IMR-90 (cell line): ENCODE measurements around the gene TMEM176A. TPM values are rescaled to one million over a fixed set of nuclear protein-coding genes. Genes with fewer than 3 reads are reported as not detected.

Source experiments
- ATAC-seq: fragments of 200-7000 bp; cut with Tn5 transposase; 2 replicates; pipeline ENCODE4 v1.9.1; 2020; ENCODE audit warnings: low read depth, mild to moderate bottlenecking, moderate library complexity
- BruUV-seq: library from RNA; stranded (reverse); fragments of 400-500 nt; replicated peaks from 2 replicates; lab custom pipeline; 2021; lab: Mats Ljungman, UMichigan
- CTCF ChIA-PET: fragments of 300-600 bp; formaldehyde crosslinking; extraction: SDS; loops from one replicate; lab custom pipeline; 2021; ENCODE audit warnings: antibody characterized with exemption; lab: Yijun Ruan, JAX
- POLR2A ChIA-PET: fragments of 300-600 bp; sonication (Branson Sonifier 250); formaldehyde crosslinking; loops from one replicate; lab custom pipeline; 2022; ENCODE audit warnings: antibody characterized with exemption; ENCODE audit not compliant: unreplicated experiment; lab: Charles Lee
- DNase-seq: peaks from one replicate; pipeline ENCODE4 v3.0.0; 2013
- H2AFZ ChIP-seq: replicated peaks from 2 replicates; pipeline ENCODE3; 2013; ENCODE audit warnings: low read length, mild to moderate bottlenecking; ENCODE audit not compliant: poor library complexity
- H2AK5ac ChIP-seq: 2 replicates; pipeline ENCODE4 v1.6.1; 2013; ENCODE audit warnings: low read depth, low read length, inconsistent platforms
- H2AK9ac ChIP-seq: replicated peaks from 2 replicates; pipeline ENCODE3; 2013; ENCODE audit warnings: mild to moderate bottlenecking, low read depth, low read length, moderate library complexity; ENCODE audit not compliant: poor library complexity
- H2BK120ac ChIP-seq: 2 replicates; pipeline ENCODE4 v1.6.1; 2013; ENCODE audit warnings: low read depth, low read length, inconsistent platforms
- H2BK15ac ChIP-seq: 3 replicates; pipeline ENCODE4 v1.6.1; 2013; ENCODE audit warnings: low read depth, low read length, inconsistent platforms
- H2BK20ac ChIP-seq: 2 replicates; pipeline ENCODE4 v1.6.1; 2013; ENCODE audit warnings: low read depth, mild to moderate bottlenecking, inconsistent platforms, low read length, moderate library complexity
- H2BK5ac ChIP-seq: 2 replicates; pipeline ENCODE4 v1.6.1; 2013; ENCODE audit warnings: mild to moderate bottlenecking, low read depth, low read length, inconsistent platforms; ENCODE audit not compliant: poor library complexity, severe bottlenecking
- H3K14ac ChIP-seq: replicated peaks from 2 replicates; pipeline ENCODE4 v1.6.1; 2013; ENCODE audit warnings: low read depth, low read length, inconsistent platforms
- H3K18ac ChIP-seq: 2 replicates; pipeline ENCODE4 v1.6.1; 2013; ENCODE audit warnings: low read depth, low read length, control low read depth
- H3K23ac ChIP-seq: 2 replicates; pipeline ENCODE4 v1.6.1; 2013; ENCODE audit warnings: low read depth, low read length, inconsistent platforms
- H3K27ac ChIP-seq: 2 replicates; pipeline ENCODE4 v1.5.1; 2013; ENCODE audit warnings: mild to moderate bottlenecking, control low read depth, low read length; ENCODE audit not compliant: insufficient read depth
- H3K27me3 ChIP-seq: 2 replicates; pipeline ENCODE4 v1.6.1; 2013; ENCODE audit warnings: low read length; ENCODE audit not compliant: control insufficient read depth, insufficient read depth
- H3K36me3 ChIP-seq: 2 replicates; pipeline ENCODE4 v1.6.1; 2013; ENCODE audit warnings: low read length, mixed read lengths; ENCODE audit not compliant: control insufficient read depth, insufficient read depth
- H3K4ac ChIP-seq: 2 replicates; pipeline ENCODE4 v1.6.1; 2013; ENCODE audit warnings: low read depth, low read length, inconsistent platforms
- H3K4me1 ChIP-seq: 2 replicates; pipeline ENCODE4 v1.6.1; 2013; ENCODE audit warnings: low read length, mixed read lengths; ENCODE audit not compliant: control insufficient read depth, insufficient read depth
- H3K4me2 ChIP-seq: 2 replicates; pipeline ENCODE4 v1.6.1; 2013; ENCODE audit warnings: low read depth, mild to moderate bottlenecking, control low read depth, low read length, moderate library complexity
- H3K4me3 ChIP-seq: 2 replicates; pipeline ENCODE4 v1.5.1; 2013; ENCODE audit warnings: low read depth, mild to moderate bottlenecking, control low read depth, low read length, moderate library complexity; ENCODE audit not compliant: insufficient read depth
- H3K56ac ChIP-seq: 2 replicates; pipeline ENCODE4 v1.6.1; 2013; ENCODE audit warnings: low read length, inconsistent platforms; ENCODE audit not compliant: insufficient read depth; ENCODE audit errors: extremely low read depth
- H3K79me1 ChIP-seq, 2 experiments: 2 replicates each; pipeline ENCODE4 v1.6.1; 2013; ENCODE audit warnings: low read length in 2 of 2, inconsistent platforms in 1 of 2, low read depth in 1 of 2
- H3K9ac ChIP-seq: 2 replicates; pipeline ENCODE4 v1.6.1; 2013; ENCODE audit warnings: low read depth, low read length, control low read depth
- H3K9me1 ChIP-seq: 2 replicates; pipeline ENCODE4 v1.6.1; 2013; ENCODE audit warnings: low read length, inconsistent platforms; ENCODE audit not compliant: insufficient read depth
- H3K9me3 ChIP-seq: 2 replicates; pipeline ENCODE4 v1.6.1; 2013; ENCODE audit warnings: low read length; ENCODE audit not compliant: control insufficient read depth, insufficient read depth
- H4K20me1 ChIP-seq: 2 replicates; pipeline ENCODE4 v1.6.1; 2013; ENCODE audit warnings: low read length, inconsistent platforms; ENCODE audit not compliant: insufficient read depth
- H4K5ac ChIP-seq: 2 replicates; pipeline ENCODE4 v1.6.1; 2013; ENCODE audit warnings: mild to moderate bottlenecking, low read depth, low read length, control low read depth
- H4K8ac ChIP-seq, 2 experiments: 2 replicates each; pipeline ENCODE4 v1.6.1; 2013; ENCODE audit warnings: low read depth in 2 of 2, low read length in 2 of 2, control low read depth in 1 of 2, inconsistent platforms in 1 of 2
- H4K91ac ChIP-seq: 2 replicates; pipeline ENCODE4 v1.6.1; 2013; ENCODE audit warnings: low read depth, low read length, inconsistent platforms; ENCODE audit not compliant: insufficient read depth
- BHLHE40 ChIP-seq: fragments of 150-350 bp; IDR thresholded peaks from 2 replicates; pipeline ENCODE4 v1.6.1; 2016; ENCODE audit warnings: mild to moderate bottlenecking, low read depth, low read length
- CEBPB ChIP-seq: IDR thresholded peaks from 2 replicates; pipeline ENCODE4 v1.6.1; 2012; ENCODE audit warnings: low read depth, low read length, improper control_type of control experiment
- CHD1 ChIP-seq: IDR thresholded peaks from 2 replicates; pipeline ENCODE4 v1.6.1; 2012; ENCODE audit warnings: low read depth, low read length, improper control_type of control experiment
- MAZ ChIP-seq: IDR thresholded peaks from 2 replicates; pipeline ENCODE4 v1.6.1; 2012; ENCODE audit warnings: low read depth, mild to moderate bottlenecking, low read length, improper control_type of control experiment, moderate library complexity, borderline replicate concordance
- MXI1 ChIP-seq: IDR thresholded peaks from 2 replicates; pipeline ENCODE4 v1.6.1; 2012; ENCODE audit warnings: low read depth, mild to moderate bottlenecking, low read length, moderate library complexity, borderline replicate concordance
- NFE2L2 ChIP-seq: fragments of 150-350 bp; IDR thresholded peaks from 2 replicates; pipeline ENCODE4 v1.6.1; 2016; ENCODE audit warnings: low read depth, mild to moderate bottlenecking, low read length
- RAD21 ChIP-seq: IDR thresholded peaks from 2 replicates; pipeline ENCODE4 v1.6.1; 2012; ENCODE audit warnings: low read length, improper control_type of control experiment
- RFX5 ChIP-seq: IDR thresholded peaks from 2 replicates; pipeline ENCODE4 v1.8.0; 2012; ENCODE audit warnings: low read depth, mild to moderate bottlenecking, low read length, moderate library complexity
- WGBS, 2 experiments: methylation state at CpG; one replicate each; pipeline versions ENCODE4 v1.1.5 to v1.1.7; 2013; ENCODE audit warnings: missing lambda C conversion rate in 2 of 2; ENCODE audit not compliant: insufficient read length in 1 of 2; ENCODE audit errors: extremely low coverage in 2 of 2; 5-methylcytosine and 5-hydroxymethylcytosine counted together
- dilution Hi-C: fragments of 300-500 bp; cut with HindIII; formaldehyde crosslinking; loops from one replicate; pipeline ENCODE4 v1.14.3; 2018; ENCODE audit warnings: low sequenced_read_pairs; ENCODE audit not compliant: unreplicated experiment
- in situ Hi-C: fragments of 300-500 bp; cut with MboI; formaldehyde crosslinking; loops from 3 replicates; pipeline ENCODE4 v1.14.3; 2019; ENCODE audit warnings: low sequenced_read_pairs, inconsistent platforms, mixed read lengths
- intact Hi-C: fragments of 100-400 bp; cut with micrococcal nuclease; formaldehyde crosslinking; loops from 2 replicates; pipeline ENCODE4 v1.10.0; 2022
- polyA plus RNA-seq, 3 experiments: library from polyadenylated mRNA; depleted of rRNA; stranded (reverse); fragments of >200 nt; gene quantifications; 2 replicates each; pipeline ENCODE4 v1.2.3, GENCODE V29; 2012; ENCODE audit warnings: low replicate concordance in 1 of 3
- total RNA-seq: library from RNA; depleted of rRNA; stranded (reverse); fragments of >200 nt; gene quantifications from 2 replicates; pipeline ENCODE4 v1.2.3, GENCODE V29; 2012
- TF ChIP-seq, protein P1 (sequence below): conservative IDR thresholded peaks from 2 replicates; pipeline ENCODE4 v1.5.1; 2012; ENCODE audit warnings: mild to moderate bottlenecking, low read depth, low read length, improper control_type of control experiment

Gene TMEM176A
- total and polyA plus RNA-seq, 2 of the 4 experiments (the other 2 are of a cell fraction) = not detected

DNA sequence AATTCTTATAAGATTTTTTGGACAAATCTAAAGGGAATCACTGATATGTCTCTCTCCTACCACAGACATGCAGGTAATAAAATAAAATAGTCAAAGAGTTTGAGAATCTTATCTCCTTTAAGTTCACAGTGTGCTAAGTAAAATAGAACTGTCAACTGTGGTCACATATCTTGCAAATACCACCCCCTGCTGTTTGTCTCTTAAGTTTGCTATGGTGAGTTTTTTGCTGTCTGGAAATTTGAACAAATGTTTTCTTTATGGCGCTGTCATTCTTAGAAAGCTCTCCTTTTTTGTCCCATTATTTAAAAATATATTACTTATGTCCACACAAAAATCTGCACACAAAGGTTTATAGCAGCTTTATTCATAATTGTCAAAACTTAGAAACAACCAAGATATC lies 43.7 kb upstream of the TMEM176A start:
- in situ Hi-C loops = no loop called here
- no peak overlapping the region for H3K4me2 ChIP-seq
- H3K9me1 ChIP-seq = no peaks in the 10 kb centered on the region
- no peak overlapping the region for H2BK15ac ChIP-seq
- POLR2A ChIA-PET = no interaction called here
- dilution Hi-C loops = no loop called here
- no peak overlapping the region for H3K14ac ChIP-seq
- H3K18ac ChIP-seq = no peak overlapping the region
- no peak overlapping the region for H3K23ac ChIP-seq
- no peak overlapping the region for H4K5ac ChIP-seq
- no peaks in the 10 kb centered on the region for H3K9me3 ChIP-seq
- no peak overlapping the region for H2AK9ac ChIP-seq
- H3K4ac ChIP-seq = no peak overlapping the region
- no peaks in the 10 kb centered on the region for H3K36me3 ChIP-seq
- H2BK5ac ChIP-seq = no peak overlapping the region
- CTCF ChIA-PET = interaction anchor here (1.0 kb wide), 1 partner anchor 10 kb away, joined by 3 read pairs; no protein-coding TSS in a partner anchor
- no peak for DNase-seq
- no peak overlapping the region for H3K4me3 ChIP-seq
- H3K79me1 ChIP-seq = no peaks in the 10 kb centered on the region
- no peak overlapping the region for H3K56ac ChIP-seq
- no peak overlapping the region for H2AK5ac ChIP-seq
- ATAC-seq = 0 out of 2 replicates have a peak, but pooled peaks have one; percentile 31
- no peak overlapping the region for H2BK20ac ChIP-seq
- WGBS, 2 experiments = no CpG with 5 or more reads among the region's 1 CpG
- H3K27ac ChIP-seq = no peak overlapping the region
- TF ChIP-seq BHLHE40 (no peak), CHD1 (no peak), NFE2L2 (no peak), MXI1 (no peak), CEBPB (no peak), RFX5 (no peak), RAD21 (no peak), MAZ (no peak)
- TF ChIP-seq, protein P1, sequence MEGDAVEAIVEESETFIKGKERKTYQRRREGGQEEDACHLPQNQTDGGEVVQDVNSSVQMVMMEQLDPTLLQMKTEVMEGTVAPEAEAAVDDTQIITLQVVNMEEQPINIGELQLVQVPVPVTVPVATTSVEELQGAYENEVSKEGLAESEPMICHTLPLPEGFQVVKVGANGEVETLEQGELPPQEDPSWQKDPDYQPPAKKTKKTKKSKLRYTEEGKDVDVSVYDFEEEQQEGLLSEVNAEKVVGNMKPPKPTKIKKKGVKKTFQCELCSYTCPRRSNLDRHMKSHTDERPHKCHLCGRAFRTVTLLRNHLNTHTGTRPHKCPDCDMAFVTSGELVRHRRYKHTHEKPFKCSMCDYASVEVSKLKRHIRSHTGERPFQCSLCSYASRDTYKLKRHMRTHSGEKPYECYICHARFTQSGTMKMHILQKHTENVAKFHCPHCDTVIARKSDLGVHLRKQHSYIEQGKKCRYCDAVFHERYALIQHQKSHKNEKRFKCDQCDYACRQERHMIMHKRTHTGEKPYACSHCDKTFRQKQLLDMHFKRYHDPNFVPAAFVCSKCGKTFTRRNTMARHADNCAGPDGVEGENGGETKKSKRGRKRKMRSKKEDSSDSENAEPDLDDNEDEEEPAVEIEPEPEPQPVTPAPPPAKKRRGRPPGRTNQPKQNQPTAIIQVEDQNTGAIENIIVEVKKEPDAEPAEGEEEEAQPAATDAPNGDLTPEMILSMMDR = peak; percentile 14; the same call in 1 of the 2 replicates
- intact Hi-C loops = loop anchor here (10.0 kb wide), 1 partner anchor 472 kb away; no protein-coding TSS in a partner anchor
- no peaks in the 10 kb centered on the region for H3K4me1 ChIP-seq
- H3K9ac ChIP-seq = no peak overlapping the region
- BruUV-seq = no TSS peak
- no peak overlapping the region for H4K91ac ChIP-seq
- H3K27me3 ChIP-seq = no peaks in the 10 kb centered on the region
- H2AFZ ChIP-seq = no peak overlapping the region
- no peak overlapping the region for H4K8ac ChIP-seq
- H4K20me1 ChIP-seq = no peaks in the 10 kb centered on the region
- H2BK120ac ChIP-seq = no peak overlapping the region
